ENCODE data around the gene CACNA1H.

GRCh38 chr16:1197237-1197866 lies 44.4 kb downstream of the CACNA1H start:
- TF ChIP-seq POLR2A (IDR thresholded peaks at IDR 0.05) (no peak), CTCF (IDR thresholded peaks at IDR 0.05) (no peak)

Measured in heart left ventricle (tissue), 13 donors.